Type B pancreatic cell (in vitro differentiated cells): ENCODE results near the gene ZBED1. TPM values are rescaled to one million over a fixed set of nuclear protein-coding genes. Genes with fewer than 3 reads are reported as not detected.
"Not testable (repeated sequence)": the region's sequence is repeated elsewhere in the genome, so short reads cannot be mapped to it uniquely, and the experiment has no call there.

ENCODE experiments used
- DNase-seq: peaks from one replicate; pipeline ENCODE4 v3.0.0; 2021; ENCODE audit warnings: mixed read lengths; ENCODE audit not compliant: unreplicated experiment; ENCODE audit errors: extremely low spot score
- H3K27ac Mint-ChIP-seq: 2 replicates; pipeline ENCODE4 v1.8.0; 2021; ENCODE audit warnings: mild to moderate bottlenecking, mixed read lengths
- H3K27me3 Mint-ChIP-seq: 2 replicates; pipeline ENCODE4 v1.8.0; 2021; ENCODE audit warnings: mixed read lengths
- H3K36me3 Mint-ChIP-seq: 2 replicates; pipeline ENCODE4 v1.8.0; 2021; ENCODE audit warnings: mixed read lengths
- H3K4me1 Mint-ChIP-seq: one replicate; pipeline ENCODE4 v1.8.0; 2021; ENCODE audit warnings: mixed read lengths; ENCODE audit not compliant: unreplicated experiment
- H3K4me3 Mint-ChIP-seq: 2 replicates; pipeline ENCODE4 v1.8.0; 2021; ENCODE audit warnings: mild to moderate bottlenecking, mixed read lengths
- H3K9me3 Mint-ChIP-seq: 2 replicates; pipeline ENCODE4 v1.8.0; 2021; ENCODE audit warnings: mixed read lengths
- total RNA-seq: library from RNA; stranded (reverse); gene quantifications from 2 replicates; pipeline ENCODE4 v1.2.1, GENCODE V29; 2021; ENCODE audit warnings: low replicate concordance
- TF ChIP-seq, protein P1 (sequence below): fragments of 200-600 bp; sonication (generic); conservative IDR thresholded peaks from 2 replicates; pipeline ENCODE4 v1.5.0; 2021; ENCODE audit warnings: antibody characterized with exemption, mild to moderate bottlenecking

The ZBED1 gene
- total RNA-seq, 1 donor from 2014 or later, result 42.0 TPM

DNA sequence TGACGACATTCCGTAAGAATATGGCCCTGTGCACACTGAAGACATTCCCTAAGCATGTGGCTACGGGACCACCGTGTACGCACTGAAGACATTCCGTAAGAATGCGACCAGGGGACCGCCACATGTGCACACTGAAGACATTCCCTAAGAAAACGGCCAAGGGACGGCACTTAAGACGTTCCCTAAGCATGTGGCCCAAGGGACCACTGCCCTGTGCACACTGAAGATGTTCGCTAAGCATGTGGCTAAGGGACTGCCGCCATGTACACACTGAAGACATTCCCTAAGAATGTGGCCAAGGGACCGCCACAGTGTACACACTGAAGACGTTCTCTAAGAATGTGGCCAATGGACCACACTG, 21.4 kb downstream of the ZBED1 start:
- Mint-ChIP-seq H3K36me3 (peaks cover 13% of the 10 kb centered on the region), H3K4me1 (peaks cover 3% of the 10 kb centered on the region), H3K27me3 (no peaks in the 10 kb centered on the region), H3K27ac (no peak overlapping the region), H3K4me3 (no peak overlapping the region), H3K9me3 (peaks cover 4% of the 10 kb centered on the region)
- TF ChIP-seq, protein P1, sequence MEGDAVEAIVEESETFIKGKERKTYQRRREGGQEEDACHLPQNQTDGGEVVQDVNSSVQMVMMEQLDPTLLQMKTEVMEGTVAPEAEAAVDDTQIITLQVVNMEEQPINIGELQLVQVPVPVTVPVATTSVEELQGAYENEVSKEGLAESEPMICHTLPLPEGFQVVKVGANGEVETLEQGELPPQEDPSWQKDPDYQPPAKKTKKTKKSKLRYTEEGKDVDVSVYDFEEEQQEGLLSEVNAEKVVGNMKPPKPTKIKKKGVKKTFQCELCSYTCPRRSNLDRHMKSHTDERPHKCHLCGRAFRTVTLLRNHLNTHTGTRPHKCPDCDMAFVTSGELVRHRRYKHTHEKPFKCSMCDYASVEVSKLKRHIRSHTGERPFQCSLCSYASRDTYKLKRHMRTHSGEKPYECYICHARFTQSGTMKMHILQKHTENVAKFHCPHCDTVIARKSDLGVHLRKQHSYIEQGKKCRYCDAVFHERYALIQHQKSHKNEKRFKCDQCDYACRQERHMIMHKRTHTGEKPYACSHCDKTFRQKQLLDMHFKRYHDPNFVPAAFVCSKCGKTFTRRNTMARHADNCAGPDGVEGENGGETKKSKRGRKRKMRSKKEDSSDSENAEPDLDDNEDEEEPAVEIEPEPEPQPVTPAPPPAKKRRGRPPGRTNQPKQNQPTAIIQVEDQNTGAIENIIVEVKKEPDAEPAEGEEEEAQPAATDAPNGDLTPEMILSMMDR, result no peak
- DNase-seq, result no peak

DNA sequence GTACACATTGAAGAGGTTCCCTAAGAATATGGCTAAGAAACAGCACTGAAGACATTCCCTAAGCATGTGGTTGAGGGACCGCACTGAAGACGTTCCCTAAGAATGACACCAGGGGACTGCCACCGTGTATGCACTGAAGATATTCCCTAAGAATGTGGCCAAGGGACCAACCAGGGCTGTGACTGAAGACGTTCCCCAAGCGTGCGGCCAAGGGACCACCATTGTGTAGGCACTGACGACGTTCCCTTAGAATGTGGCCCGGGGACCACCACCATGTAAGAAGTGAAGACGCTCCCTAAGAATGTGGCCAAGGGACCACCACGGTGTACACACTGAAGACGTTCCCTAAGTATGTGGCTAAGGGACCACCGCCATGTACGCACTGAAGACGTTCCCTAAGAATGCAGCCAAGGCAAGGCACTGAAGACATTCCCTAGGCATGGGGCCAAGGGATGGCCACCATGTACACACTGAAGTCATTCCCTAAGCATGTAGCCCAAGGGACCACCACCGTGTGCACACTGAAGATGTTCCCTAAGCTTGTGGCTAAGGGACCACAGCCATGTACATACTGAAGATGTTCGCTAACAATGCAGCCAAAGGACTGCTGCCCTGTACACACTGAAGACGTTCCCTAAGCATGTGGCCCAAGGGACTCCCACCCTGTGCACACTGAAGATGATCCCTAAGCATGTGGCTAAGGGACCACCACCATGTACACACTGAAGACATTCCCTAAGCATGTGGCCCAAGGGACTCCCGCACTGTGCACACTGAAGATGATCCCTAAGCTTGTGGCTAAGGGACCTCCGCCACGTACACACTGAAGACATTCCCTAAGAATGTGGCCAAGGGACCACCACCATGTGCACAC, 22.0 kb downstream of the ZBED1 start:
- H3K9me3 Mint-ChIP-seq, result peaks cover 4% of the 10 kb centered on the region

DNA sequence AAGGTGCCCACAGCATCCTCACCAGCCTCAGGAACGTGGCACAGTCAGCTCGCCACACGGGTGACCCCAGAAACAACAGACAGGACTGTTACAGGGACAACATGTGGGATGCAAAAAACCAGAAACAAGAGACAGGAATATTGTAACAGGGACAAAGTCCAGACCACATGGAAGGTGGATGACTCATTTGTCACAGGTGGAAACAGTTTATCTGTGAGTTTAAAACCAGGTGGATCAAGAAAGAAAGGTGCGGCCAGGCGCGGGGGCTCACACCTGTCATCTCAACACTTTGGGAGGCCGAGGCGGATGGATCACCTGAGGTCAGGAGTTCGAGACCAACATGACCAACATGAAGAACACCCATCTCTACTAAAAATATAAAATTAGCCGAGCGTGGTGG, 23.5 kb downstream of the ZBED1 start:
- not testable (repeated sequence) for DNase-seq, H3K27ac Mint-ChIP-seq, H3K4me3 Mint-ChIP-seq, H3K9me3 Mint-ChIP-seq, H3K4me1 Mint-ChIP-seq, H3K27me3 Mint-ChIP-seq
- peaks cover 13% of the 10 kb centered on the region for H3K36me3 Mint-ChIP-seq

More for the DNA sequence above, 22.0 kb downstream of the ZBED1 start:
- Mint-ChIP-seq H3K4me1 (no peaks in the 10 kb centered on the region), H3K27ac (no peak overlapping the region), H3K4me3 (no peak overlapping the region), H3K36me3 (peaks cover 13% of the 10 kb centered on the region), H3K27me3 (no peaks in the 10 kb centered on the region)
- DNase-seq, result no peak
- TF ChIP-seq, protein P1, result no peak

DNA sequence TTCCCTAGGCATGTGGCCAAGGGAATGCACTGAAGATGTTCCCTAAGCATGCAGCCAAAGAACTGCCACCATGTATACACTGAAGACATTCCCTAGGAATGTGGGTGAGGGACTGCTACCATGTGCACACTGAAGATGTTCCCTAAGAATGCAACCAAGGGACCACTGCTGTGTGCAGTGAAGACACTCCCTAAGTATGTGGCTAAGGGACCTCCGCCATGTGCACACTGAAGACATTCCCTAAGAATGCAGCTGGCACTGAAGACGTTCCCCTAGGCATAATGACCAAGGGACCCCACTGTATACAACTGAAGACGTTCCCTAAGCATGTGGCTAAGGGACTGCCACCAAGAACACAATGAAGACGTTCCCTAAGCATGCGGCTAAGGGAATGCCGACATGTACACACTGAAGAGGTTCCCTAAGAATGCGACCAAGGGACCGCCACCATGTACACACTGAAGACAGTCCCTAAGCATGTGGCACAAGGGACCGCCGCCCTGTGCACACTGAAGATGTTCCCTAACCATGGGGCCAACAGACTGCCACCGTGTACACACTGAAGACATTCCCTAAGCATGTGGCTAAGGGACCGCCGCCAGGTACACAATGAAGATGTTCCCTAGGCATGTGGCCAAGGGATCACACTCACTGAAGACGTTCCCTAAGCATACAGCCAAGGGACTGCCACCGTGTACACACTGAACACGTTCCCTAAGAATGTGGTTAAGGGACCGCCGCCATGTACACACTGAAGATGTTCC, 25.6 kb downstream of the ZBED1 start:
- no peaks in the 10 kb centered on the region for H3K27me3 Mint-ChIP-seq
- TF ChIP-seq, protein P1, result no peak
- no peaks in the 10 kb centered on the region for H3K4me1 Mint-ChIP-seq
- H3K4me3 Mint-ChIP-seq, result no peak overlapping the region
- peaks cover 4% of the 10 kb centered on the region for H3K9me3 Mint-ChIP-seq
- DNase-seq, result no peak
- no peak overlapping the region for H3K27ac Mint-ChIP-seq
- H3K36me3 Mint-ChIP-seq, result peaks cover 12% of the 10 kb centered on the region

DNA sequence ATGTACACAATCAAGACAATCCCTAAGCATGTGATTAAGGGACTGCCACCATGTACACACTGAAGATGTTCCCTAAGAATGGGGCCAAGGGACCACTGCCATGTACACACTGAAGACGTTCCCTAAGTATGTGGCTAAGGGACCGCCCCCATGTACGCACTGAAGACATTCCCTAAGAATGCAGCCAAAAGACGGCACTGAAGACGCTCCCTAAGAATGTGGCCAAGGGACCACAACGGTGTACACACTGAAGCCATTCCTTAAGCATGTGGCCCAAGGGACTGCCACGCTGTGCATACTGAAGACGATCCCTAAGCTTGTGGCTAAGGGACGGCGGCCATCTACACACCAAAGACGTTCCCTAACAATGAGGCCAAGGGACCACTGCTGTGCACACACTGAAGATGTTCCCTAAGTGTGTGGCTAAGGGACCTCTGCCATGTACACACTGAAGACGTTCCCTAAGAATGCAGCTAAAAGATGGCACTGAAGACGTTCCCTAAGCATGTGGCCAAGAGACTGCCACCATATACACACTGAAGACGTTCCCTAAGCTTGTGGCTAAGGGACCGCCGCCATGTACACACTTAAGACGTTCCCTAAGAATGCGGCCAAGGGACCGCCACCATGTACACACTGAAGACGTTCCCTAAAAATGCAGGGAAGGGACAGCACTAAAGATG, 26.4 kb downstream of the ZBED1 start:
- Mint-ChIP-seq H3K4me1 (no peaks in the 10 kb centered on the region), H3K27ac (no peak overlapping the region), H3K27me3 (no peaks in the 10 kb centered on the region), H3K4me3 (no peak overlapping the region), H3K36me3 (peaks cover 10% of the 10 kb centered on the region), H3K9me3 (peaks cover 9% of the 10 kb centered on the region)
- no peak for DNase-seq
- TF ChIP-seq, protein P1, result no peak

DNA sequence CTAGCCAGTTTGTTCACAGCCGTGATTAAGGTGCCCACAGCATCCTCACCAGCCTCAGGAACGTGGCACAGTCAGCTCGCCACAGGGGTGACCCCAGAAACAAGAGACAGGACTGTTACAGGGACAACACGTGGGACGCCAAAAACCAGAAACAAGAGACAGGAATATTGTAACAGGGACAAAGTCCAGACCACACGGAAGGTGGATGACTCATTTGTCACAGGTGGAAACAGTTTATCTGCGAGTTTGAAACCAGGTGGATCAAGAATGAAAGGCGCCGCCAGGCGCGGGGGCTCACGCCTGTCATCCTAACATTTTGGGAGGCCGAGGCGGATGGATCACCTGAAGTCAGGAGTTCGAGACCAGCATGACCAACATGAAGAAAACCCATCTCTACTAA, 27.7 kb downstream of the ZBED1 start:
- H3K36me3 Mint-ChIP-seq, H3K4me3 Mint-ChIP-seq, H3K4me1 Mint-ChIP-seq, H3K9me3 Mint-ChIP-seq, DNase-seq, H3K27me3 Mint-ChIP-seq: not testable (repeated sequence)
- peak overlapping the region; percentile 74 for H3K27ac Mint-ChIP-seq
